Upper lobe of left lung (tissue), 6 donors: ENCODE measurements around the gene PMF1. TPM values are rescaled to one million over a fixed set of nuclear protein-coding genes. Genes with fewer than 3 reads are reported as not detected.

Experiments used
- ATAC-seq, 2 donors: fragments of 200-7000 bp; cut with Tn5 transposase; one replicate each; pipeline ENCODE4 v1.9.1; 2022; ENCODE audit warnings: mild to moderate bottlenecking in 2 of 2, moderate library complexity in 2 of 2; ENCODE audit not compliant: low FRiP score in 2 of 2
- DNase-seq, 2 donors: peaks; one replicate each; pipeline ENCODE4 v3.0.0-alpha.2; 2019 to 2020
- H3K27ac ChIP-seq, 4 donors: fragments of 200-600 bp; sonication (generic); one replicate each; pipeline ENCODE4 v1.5.1; 2016 to 2019
- H3K27me3 ChIP-seq, 4 donors: fragments of 200-600 bp; sonication (generic); one replicate each; pipeline ENCODE4 v1.5.1; 2017 to 2019
- H3K36me3 ChIP-seq, 4 donors: fragments of 200-600 bp; sonication (generic); one replicate each; pipeline ENCODE4 v1.5.1; 2016 to 2019
- H3K4me1 ChIP-seq, 4 donors: fragments of 200-600 bp; sonication (generic); one replicate each; pipeline ENCODE4 v1.5.1; 2018 to 2019
- H3K4me3 ChIP-seq, 4 donors: fragments of 200-600 bp; sonication (generic); one replicate each; pipeline ENCODE4 v1.5.1; 2017 to 2019; ENCODE audit warnings: mild to moderate bottlenecking in 2 of 4, moderate library complexity in 1 of 4
- H3K9me3 ChIP-seq, 4 donors: fragments of 200-600 bp; sonication (generic); one replicate each; pipeline ENCODE4 v1.5.1; 2018 to 2019
- CTCF ChIP-seq, 6 experiments: fragments of 450-650 bp in 4 of 6; fragments of 200-600 bp in 2 of 6; sonication (generic) in 2 of 6; IDR thresholded peaks; one replicate each; pipeline ENCODE4 v1.5.1; 2016 to 2019; ENCODE audit warnings: antibody characterized with exemption in 6 of 6
- EP300 ChIP-seq, 4 donors: sonication (generic); formaldehyde crosslinking; IDR thresholded peaks; one replicate each; pipeline ENCODE4 v1.5.1; 2017; ENCODE audit warnings: antibody characterized with exemption in 4 of 4, control low read depth in 2 of 4
- POLR2A ChIP-seq, 4 donors: fragments of 450-650 bp; IDR thresholded peaks; one replicate each; pipeline ENCODE4 v1.5.1; 2016 to 2017; ENCODE audit warnings: antibody characterized with exemption in 4 of 4, mild to moderate bottlenecking in 2 of 4
- POLR2AphosphoS5 ChIP-seq, 2 donors: sonication (generic); formaldehyde crosslinking; IDR thresholded peaks; one replicate each; pipeline ENCODE4 v1.5.1; 2017; ENCODE audit warnings: antibody characterized with exemption in 2 of 2
- WGBS, 2 donors: methylation state at CpG; one replicate each; pipeline ENCODE4 v1.1.5; 2017 to 2018; 5-methylcytosine and 5-hydroxymethylcytosine counted together
- total RNA-seq, 6 donors: library from RNA; depleted of rRNA in 4 of 6; stranded (reverse); fragments of >200 nt in 4 of 6; gene quantifications; one replicate each; pipeline versions ENCODE4 v1.1.0 to v1.2.1, GENCODE V29; 2016 to 2021
- donor health status: DM: no; HTN: no; CAD: no; lungs with moderate emphysema.
- donor health status: DM: no; HTN: yes; CAD: no; lungs with severe emphysema.

Gene PMF1
- total RNA-seq, 6 donors from 2014 or later, result 46.1 to 88.2 (median 66.6) TPM

GRCh38 chr1:156244126-156244525 is 31.3 kb downstream of the PMF1 start:
- Histone ChIP-seq H3K27ac (no peak overlapping the region), H3K4me1 (peaks cover 13 to 35% (median 29%) of the 10 kb centered on the region in 4 donors), H3K4me3 (no peak overlapping the region), H3K9me3 (no peaks in the 10 kb centered on the region), H3K27me3 (peaks cover 0 to 8% (median 0%) of the 10 kb centered on the region in 4 donors), H3K36me3 (peaks cover under 1 to 37% (median 19%) of the 10 kb centered on the region in 4 donors)
- WGBS, 2 donors, result 100% methylated on average over 2 of the region's 2 CpGs; no CpG with 5 or more reads in 1 of the 2 donors
- TF ChIP-seq POLR2AphosphoS5 (IDR thresholded peaks at IDR 0.05), result no peak
- TF ChIP-seq CTCF (IDR thresholded peaks at IDR 0.05), result no peak
- TF ChIP-seq EP300 (IDR thresholded peaks at IDR 0.05), result no peak
- TF ChIP-seq POLR2A (IDR thresholded peaks at IDR 0.05), result no peak
- no peak for DNase-seq
- no peak for ATAC-seq

- Histone ChIP-seq H3K4me3 (no peak overlapping the region), H3K27ac (no peak overlapping the region), H3K36me3 (peaks cover 2 to 37% (median 17%) of the 10 kb centered on the region in 4 donors), H3K27me3 (peaks cover 0 to 8% (median 0%) of the 10 kb centered on the region in 4 donors), H3K9me3 (no peaks in the 10 kb centered on the region), H3K4me1 (peaks cover 13 to 35% (median 29%) of the 10 kb centered on the region in 4 donors)
- ATAC-seq, result no peak
- TF ChIP-seq POLR2A (IDR thresholded peaks at IDR 0.05) (no peak), POLR2AphosphoS5 (IDR thresholded peaks at IDR 0.05) (no peak), EP300 (IDR thresholded peaks at IDR 0.05) (no peak), CTCF (IDR thresholded peaks at IDR 0.05) (no peak)
- no peak for DNase-seq
- 92 to 94% methylated on average over 17 of the region's 17 CpGs for WGBS, 2 donors
Observed at GRCh38 chr1:156244712-156245111, 31.9 kb downstream of the PMF1 start.

- TF ChIP-seq CTCF (IDR thresholded peaks at IDR 0.05) (no peak), EP300 (IDR thresholded peaks at IDR 0.05) (no peak), POLR2AphosphoS5 (IDR thresholded peaks at IDR 0.05) (no peak), POLR2A (IDR thresholded peaks at IDR 0.05) (no peak)
- H3K27me3 ChIP-seq, result peaks cover 0 to 8% (median 0%) of the 10 kb centered on the region in 4 donors
- H3K4me3 ChIP-seq, result peak overlapping the region; percentile 4 to 42 (median 34)
- no peak overlapping the region for H3K27ac ChIP-seq
- peaks cover 9 to 37% (median 22%) of the 10 kb centered on the region in 4 donors for H3K36me3 ChIP-seq
- WGBS, 2 donors, result 3 to 39% methylated on average over 3 to 69 of the region's 69 CpGs
- DNase-seq (peak; percentile 27 to 88), ATAC-seq (peak in 1 of 2 donors; percentile 6)
- peaks cover 13 to 35% (median 29%) of the 10 kb centered on the region in 4 donors for H3K4me1 ChIP-seq
- no peaks in the 10 kb centered on the region for H3K9me3 ChIP-seq
Observed at GRCh38 chr1:156245451-156246232, 32.8 kb downstream of the PMF1 start.

- peaks cover 16 to 41% (median 26%) of the 10 kb centered on the region in 4 donors for H3K36me3 ChIP-seq
- DNase-seq, result no peak
- H3K27ac ChIP-seq, result no peak overlapping the region
- H3K4me3 ChIP-seq, result peak overlapping the region in 2 of 4 donors; percentile 41 to 42
- peaks cover 0 to 8% (median 0%) of the 10 kb centered on the region in 4 donors for H3K27me3 ChIP-seq
- peaks cover 13 to 35% (median 29%) of the 10 kb centered on the region in 4 donors for H3K4me1 ChIP-seq
- 56 to 61% methylated on average over 10 of the region's 10 CpGs for WGBS, 2 donors
- no peaks in the 10 kb centered on the region for H3K9me3 ChIP-seq
- TF ChIP-seq CTCF (IDR thresholded peaks at IDR 0.05) (no peak), POLR2AphosphoS5 (IDR thresholded peaks at IDR 0.05) (no peak), POLR2A (IDR thresholded peaks at IDR 0.05) (no peak)
- no peak for ATAC-seq
Observed at GRCh38 chr1:156246241-156246780, 33.5 kb downstream of the PMF1 start.
